HG03095 (cell line): ENCODE measurements around the gene C5orf24.
A peak's percentile ranks its signal among the peaks of the same experiment; 100 is the strongest.
"Not testable (repeated sequence)": the region's sequence is repeated elsewhere in the genome, so short reads cannot be mapped to it uniquely, and the experiment has no call there.

Experiments
- ATAC-seq: cut with Tn5 transposase; IDR thresholded peaks from one replicate; pipeline ENCODE4 v1.9.1; 2021; ENCODE audit warnings: moderate library complexity; ENCODE audit not compliant: unreplicated experiment

Gene C5orf24

DNA sequence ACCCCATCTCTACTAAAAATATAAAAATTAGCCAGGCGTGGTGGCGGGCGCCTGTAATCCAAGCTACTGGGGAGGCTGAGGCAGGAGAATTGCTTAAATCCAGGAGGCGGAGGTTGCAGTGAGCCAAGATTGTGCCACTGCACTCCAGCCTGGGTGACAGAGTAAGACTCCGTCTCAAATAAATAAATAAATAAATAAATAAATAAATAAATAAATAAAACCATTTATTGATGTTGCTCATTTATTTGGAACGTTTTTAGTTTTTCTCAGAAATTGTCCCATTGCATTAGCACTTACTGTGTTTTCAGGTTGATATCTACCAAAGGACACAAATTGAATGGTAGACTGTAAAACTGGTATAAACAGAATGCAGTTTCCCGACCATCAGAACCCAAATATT, 10.7 kb downstream of the C5orf24 start:
- not testable (repeated sequence) for ATAC-seq

DNA sequence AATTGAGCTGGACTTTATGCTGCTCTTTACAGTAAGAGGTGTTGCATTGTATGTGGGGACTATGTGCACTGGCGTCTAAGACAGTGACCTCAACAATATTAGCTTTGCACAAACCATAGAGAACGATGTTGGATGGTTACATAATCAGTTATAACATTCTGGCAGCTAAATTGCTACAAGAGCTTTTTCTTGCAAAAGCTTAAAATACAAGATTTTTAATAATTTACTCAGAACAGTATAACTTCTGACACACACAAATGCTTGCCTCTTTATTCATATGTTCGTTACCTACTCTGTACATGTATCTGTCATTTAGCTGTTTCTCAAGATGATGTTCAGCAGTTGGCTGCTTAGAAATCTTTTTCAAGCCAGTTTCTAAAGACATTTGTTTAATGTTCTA, 11.6 kb downstream of the C5orf24 start:
- ATAC-seq: no peak

DNA sequence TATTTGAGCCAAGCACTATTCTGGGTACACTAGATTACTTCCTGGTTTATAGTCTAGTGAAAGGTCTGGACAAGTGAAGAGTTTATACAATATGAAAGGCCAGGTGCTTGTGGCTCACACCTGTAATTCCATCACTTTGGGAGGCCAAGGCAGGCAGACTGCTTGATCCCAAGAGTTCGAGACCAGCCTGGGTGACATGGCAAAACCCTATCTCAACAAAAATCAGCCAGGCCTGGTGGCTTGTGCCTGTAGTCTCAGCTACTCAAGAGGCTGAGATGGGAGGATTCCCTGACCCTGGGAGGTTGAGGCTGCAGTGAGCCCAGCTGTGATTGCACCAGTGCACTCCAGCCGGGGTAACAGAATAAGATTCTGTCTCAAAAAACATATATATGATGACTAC, 18.9 kb downstream of the C5orf24 start:
- ATAC-seq: no peak

DNA sequence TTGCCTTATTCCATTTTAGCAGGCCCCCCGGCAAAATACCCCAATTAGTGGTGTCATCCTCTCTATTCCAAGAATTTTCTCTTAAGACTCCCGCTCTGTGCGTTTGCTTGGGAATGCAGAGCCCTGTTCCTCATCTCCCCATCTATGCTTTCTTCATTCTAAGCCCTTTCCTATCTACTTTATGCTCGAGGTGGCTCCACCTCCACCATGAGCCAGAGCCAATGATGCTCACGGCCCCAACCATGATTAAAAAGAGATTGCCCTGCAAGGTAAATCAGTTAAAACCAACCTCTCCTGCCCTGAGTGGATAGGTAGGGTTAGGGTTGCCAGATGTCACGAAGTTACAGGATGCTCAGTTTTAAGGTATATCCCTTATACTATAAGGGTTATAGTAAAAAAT, 27.7 kb downstream of the C5orf24 start:
- ATAC-seq: no peak

DNA sequence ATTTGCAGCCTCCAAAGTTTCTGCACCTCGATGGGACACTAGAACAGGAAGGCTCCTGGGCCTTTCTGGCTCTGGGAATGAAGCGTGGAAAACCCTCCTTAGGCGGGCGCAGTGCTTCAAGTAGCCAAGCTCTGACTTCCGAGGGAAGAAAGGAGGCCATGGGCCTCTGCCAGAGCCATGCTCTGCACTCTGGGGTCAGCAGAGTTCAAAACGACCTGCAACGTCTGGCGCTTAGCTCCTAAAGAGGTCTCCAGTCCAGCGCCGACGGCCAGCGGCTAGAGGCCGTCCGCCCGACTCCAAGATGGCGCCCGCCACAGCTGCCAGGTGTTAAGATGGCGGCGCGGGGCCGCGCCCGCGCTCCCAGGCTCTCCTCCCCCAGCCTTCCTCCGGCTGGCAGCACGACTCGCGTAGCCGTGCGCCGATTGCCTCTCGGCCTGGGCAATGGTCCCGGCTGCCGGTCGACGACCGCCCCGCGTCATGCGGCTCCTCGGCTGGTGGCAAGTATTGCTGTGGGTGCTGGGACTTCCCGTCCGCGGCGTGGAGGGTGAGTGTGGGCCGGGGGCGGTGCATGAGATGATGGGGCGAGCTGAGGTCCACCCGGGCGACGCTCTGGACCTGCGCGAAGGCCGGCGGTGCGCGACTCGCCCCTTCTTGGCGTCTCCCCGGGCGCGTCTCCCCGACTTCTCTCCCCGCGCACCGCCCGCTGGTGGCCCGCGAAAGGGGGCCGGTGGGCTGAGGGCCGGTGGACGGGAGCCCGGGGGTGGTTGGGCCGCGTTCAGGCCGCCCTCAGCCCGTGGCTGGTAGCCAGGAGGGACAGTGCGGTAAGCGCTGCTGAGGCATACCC, 28.4 kb downstream of the C5orf24 start, which contains the start of gene TXNDC15:
Gene TXNDC15 (plus strand): TSS at position 385 of the 844 bp plus-strand sequence. CDS start 57 bp downstream, at position 442.
- ATAC-seq: peak; percentile 83

DNA sequence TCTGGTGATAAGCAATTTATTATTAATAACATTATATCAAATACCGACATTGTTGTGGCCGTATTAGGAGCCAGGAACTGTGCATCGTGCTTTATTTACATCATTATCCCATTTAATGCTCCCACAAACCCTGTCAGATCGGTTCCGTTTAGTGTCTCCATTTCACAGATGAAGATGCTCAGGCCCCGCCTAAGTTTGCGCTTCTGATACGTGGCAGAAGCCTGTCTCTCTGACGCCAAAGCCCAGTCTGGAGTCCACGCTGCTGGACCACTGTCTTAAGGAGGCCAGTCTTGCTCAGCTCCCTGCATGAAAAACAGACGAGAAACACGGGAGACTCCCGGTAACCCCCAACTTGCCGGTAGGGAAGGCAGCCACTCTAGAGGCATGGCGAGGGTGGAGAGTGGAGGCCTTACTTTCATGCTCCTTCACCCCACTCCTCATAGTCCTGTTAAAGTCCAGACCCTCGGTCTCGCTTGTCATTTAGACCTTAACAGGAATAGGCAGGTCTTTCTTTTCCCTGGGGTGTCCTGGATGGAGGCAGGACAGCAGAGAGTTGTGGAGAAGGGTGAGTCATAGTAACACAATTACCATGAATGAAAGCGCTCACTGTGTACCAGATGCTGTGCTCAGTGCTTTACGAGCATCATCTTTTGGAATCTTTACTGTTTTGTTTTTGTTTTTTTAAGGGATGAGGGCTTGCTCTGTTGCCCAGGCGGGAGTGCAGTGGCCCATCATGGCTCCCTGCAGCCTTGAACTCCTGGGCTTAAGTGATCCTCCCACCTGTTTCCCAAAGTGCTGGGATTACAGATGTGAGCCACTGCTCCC, 29.3 kb downstream of the C5orf24 start:
- ATAC-seq: no peak

DNA sequence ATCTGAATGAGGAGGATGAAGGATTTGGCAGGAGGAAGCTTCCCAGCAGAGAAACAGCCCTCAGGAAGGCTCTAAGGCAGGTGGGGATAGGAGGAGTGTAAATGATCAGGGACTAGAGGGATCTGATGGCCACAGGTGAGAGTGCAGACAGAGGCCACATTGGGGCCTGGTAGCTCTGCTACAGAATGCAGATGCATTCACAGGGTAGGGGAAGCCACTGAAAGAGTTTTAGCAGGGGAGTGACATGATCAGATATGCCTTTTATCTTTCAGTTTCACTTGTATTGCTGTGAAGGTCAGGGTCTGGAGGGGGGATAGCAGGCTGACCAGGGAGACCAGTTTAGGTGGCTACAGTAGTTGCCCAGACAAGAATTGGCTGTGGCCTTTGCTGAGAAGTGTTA, 31.4 kb downstream of the C5orf24 start:
- ATAC-seq: no peak

DNA sequence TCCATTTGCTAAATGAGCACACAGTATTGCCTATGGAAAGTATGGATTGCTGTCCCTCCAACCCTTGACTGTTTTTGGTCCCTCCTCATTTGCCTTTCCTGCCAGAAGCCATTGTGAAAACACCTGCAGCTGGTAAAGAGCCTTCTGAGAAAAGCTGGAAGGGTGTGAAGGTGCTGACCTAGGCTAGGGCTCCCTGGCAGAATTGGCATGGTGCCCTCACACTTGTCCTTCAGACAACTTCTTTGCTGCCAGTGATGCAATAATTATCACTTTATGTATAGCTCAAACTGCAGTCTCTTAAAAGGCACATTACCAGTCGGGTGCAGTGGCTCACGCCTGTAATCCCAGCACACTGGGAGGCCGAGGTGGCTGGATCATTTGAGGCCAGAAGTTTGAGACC, 32.6 kb downstream of the C5orf24 start:
- no peak for ATAC-seq

DNA sequence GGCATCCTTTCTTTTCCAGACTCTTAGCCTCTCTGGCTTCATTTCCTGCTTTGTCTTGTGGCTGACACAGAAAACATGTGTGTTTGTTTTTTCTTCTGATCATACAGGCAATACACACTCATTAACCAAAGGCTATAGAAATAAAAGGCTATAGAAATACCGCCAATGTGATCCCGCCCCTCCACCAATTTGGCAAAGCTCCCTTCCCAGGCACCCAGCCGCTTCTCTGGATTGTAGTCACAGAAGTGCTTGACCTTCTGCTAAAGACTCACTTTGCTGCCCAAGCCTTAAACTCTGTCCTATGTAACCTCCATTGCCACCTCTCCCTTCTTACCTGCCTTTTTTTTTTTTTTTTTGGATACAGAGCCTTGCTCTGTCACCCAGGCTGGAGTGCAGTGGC, 33.7 kb downstream of the C5orf24 start:
- no peak for ATAC-seq

DNA sequence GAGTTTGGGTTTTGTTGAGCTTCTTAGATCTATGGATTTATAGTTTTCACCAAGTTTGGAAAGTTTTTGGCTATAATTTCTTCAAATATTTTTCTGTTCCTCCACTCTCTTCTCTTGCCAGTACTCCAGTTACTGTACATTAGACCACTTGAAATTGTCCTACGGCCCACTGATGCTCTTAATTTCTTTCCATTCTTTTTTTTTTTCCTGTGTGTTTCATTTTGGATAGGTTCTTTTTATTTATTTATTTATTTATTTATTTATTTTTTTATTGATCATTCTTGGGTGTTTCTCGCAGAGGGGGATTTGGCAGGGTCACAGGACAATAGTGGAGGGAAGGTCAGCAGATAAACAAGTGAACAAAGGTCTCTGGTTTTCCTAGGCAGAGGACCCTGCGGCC, 35.2 kb downstream of the C5orf24 start:
- ATAC-seq: not testable (repeated sequence)

DNA sequence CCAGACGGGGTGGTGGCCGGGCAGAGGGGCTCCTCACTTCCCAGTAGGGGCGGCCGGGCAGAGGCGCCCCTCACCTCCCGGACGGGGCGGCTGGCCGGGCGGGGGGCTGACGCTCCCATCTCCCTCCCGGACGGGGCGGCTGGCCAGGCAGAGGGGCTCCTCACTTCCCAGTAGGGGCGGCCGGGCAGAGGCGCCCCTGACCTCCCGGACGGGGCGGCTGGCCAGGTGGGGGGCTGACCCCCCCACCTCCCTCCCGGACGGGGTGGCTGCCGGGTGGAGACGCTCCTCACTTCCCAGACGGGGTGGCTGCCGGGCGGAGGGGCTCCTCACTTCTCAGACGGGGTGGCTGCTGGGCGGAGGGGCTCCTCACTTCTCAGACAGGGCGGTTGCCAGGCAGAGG, 35.9 kb downstream of the C5orf24 start:
- ATAC-seq: not testable (repeated sequence)

DNA sequence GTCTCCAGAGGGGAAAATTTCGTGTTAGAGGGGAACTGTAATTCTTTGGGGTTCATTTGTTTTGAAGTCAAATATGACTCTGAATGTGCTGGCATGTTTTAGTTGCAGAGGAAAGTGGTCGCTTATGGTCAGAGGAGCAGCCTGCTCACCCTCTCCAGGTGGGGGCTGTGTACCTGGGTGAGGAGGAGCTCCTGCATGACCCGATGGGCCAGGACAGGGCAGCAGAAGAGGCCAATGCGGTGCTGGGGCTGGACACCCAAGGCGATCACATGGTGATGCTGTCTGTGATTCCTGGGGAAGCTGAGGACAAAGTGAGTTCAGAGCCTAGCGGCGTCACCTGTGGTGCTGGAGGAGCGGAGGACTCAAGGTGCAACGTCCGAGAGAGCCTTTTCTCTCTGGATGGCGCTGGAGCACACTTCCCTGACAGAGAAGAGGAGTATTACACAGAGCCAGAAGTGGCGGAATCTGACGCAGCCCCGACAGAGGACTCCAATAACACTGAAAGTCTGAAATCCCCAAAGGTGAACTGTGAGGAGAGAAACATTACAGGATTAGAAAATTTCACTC, 41.9 kb downstream of the C5orf24 start:
- no peak for ATAC-seq

DNA sequence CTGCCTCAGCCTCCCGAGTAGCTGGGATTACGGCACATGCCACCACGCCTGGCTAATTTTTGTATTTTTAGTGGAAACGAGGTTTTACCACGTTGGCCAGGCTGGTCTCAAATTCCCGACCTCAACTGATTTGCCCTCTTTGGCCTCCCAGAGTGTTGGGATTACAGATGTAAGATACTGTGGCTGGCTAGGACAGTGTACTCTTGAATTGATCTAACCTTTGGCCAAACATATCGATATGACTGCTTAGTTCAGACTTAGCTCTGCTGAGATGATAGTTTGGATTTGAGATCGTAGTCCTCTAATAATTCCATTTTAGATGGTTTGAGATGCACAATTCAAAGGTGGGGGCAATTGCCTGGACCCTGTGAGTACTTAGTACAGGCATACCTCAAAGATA, 43.6 kb downstream of the C5orf24 start:
- ATAC-seq: no peak

DNA sequence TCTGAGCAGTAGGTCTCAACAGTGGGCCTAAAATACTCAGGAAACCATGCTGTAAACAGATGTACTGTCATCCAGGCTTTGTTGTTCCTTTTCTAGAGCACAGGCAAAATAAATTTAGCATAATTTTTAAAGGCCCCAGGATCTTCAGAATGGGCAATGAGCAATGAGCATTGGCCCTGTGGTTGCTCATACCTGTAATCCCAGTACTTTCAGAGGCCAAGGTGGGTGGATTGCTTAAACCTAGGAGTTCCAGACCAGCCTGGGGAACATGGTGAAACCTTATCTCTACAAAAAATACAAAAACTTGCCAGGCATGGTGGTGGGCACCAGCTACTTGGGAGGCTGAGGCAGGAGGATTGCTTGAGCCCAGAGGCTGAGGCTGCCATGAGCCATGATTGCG, 45.7 kb downstream of the C5orf24 start:
- no peak for ATAC-seq

DNA sequence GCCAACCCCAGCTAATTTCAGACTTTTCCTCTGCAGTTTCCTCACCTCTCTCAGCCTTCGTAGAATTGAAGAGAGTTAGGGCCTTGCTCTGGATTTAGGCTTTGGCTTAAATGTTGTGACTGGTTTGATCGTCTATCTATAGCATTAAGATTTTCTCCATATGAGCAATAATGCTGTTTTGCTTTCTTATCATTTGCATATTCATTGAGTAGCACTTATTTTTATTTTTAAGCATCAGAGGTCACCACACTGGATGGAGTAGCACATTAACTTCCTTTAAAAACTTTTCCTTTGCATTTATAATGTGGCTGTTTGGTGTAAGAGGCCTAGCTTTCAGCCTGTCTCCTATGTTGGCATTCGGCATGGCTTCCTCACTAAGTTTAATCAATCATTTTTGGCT, 46.5 kb downstream of the C5orf24 start:
- ATAC-seq: no peak

DNA sequence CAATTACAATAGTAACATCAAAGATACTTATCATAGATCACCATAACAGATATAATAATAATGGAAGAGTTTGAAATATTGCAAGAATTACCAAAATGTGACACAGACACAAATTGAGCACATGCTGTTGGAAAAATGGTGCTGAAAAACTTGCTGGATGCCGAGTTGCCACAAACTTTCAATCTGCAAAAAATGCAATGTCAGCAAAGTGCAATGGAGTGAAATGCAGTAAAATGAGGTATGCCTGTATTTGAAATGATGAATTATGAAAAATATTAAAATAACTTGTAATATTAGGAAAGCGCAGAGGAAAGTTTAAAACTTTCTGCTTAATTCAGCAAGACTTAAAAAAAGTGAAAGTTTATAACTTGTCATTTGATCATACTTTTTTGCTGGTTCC, 47.2 kb downstream of the C5orf24 start:
- ATAC-seq: no peak

DNA sequence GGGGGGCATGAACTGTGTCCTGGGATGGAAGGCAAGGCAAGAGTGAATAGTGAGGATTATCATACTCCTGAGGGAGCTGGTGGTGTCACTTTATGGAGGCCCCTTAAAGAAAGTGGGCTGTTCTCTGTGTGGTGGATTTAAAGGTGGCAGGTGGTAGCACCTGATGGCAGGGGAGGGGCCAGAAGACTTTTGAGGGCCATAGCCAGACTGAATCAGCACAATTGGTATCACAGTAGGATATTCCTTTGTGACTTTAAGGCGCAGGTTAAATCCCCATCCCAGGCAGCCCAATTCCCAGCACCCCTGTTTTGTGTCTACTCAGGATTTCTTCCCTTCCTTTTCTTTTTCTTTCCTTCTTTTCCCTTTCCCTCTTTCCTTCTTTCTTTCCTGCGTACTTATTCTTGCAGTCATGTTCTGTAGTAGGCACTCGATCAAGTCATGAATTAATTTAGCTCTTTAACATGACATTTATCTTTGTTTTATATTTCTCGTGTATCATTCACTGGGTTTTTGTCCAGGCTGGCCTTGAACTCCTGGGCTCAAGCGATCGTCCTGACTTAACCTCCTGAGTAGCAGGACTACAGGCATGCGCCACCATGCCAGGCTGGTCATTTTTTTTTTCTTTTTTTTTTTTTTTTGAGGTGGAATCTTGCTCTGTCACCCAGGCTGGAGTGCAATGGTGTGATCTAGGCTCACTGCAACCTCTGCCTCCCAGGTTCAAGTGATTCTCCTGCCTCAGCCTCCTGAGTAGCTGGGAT, 48.2 kb downstream of the C5orf24 start:
- ATAC-seq: no peak

DNA sequence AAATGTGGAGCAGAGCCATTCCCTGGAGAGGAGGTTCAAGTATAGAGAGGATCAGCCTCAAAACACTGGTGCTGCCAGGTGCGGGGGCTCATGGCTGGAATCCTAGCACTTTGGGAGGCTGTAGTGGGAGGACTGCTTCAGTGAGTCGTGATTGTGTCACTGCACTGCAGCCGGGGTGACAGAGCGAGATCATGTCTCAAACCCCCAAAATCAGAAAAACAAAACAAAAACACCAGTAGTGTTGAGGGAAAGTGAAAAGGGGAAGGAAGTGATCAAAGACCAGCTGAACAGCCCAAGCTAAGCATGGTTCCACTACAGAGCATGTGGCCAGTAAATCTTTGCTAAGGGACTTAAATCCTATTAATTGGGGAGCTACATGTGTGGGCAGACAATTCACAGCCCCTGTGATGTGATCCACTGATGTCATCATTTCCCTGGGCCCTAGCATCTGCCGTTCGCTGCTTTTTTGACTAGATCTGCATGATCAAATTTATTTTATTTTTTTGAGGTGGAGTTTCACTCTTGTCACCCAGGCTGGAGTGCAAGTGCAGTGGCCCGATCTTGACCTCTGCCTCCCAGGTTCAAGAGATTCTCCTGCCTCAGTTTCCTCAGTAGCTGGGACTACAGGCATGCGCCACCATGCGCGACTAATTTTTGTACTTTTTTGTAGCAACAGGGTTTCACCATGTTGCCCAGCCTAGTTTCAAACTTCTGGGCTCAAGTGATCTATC, 56.5 kb downstream of the C5orf24 start:
- ATAC-seq: no peak

DNA sequence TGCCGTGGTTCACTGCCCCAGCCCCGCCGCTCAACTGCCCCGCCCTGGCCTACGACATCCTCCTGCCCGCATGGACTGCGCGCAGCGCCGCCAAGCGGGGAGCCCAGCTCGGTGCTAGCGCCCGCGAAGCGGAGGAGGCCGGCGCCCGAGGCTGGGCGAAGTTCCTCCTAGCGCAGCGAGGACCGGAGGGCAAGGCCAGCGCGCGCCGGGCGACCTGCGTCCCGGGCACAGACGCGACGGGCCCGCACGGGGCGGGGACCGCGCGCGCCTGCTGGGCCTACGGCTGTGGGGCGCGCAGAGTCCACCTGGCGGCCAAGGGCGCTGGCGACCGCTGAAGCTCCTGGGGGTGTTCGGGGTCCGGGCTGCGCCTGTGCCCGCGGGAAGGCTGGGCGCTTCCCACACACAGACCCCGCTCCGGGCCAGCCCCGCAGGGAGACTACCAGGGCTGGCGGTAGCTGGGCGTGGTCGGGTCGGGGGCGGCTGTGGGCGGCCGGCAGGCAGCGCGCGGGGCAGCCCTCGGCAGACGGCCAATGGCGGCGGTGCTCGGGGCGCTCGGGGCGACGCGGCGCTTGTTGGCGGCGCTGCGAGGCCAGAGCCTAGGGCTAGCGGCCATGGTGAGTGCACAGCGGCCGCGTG, 59.0 kb downstream of the C5orf24 start, which contains the start of gene PCBD2:
Gene PCBD2 (plus strand): TSS at position 522 of the 636 bp plus-strand sequence. CDS start 9 bp downstream, at position 531.
- ATAC-seq: peak; percentile 80
